ENCODE results near the gene RER1.

Gene RER1

DNA sequence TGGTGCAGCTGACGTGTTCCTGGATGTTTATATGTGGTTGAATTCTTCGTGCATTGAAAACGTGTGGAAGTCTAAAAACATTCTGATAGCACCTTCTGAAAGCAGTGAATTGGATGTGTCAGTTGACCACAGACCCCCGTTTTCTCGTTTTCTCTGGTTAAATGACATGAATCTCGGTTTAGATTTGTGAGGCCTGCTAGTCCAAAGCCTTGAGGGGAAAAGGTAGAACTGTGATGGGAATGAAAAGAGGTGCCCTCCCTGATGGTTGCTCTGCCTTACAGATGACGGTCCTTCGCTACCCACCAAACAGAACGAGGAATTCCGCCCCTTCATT is 8.9 kb downstream of the RER1 start:
- H3K36me3 ChIP-seq (ENCODE audit: insufficient read depth, low read depth, low read length): peaks cover 87% of the 10 kb centered on the region

DNA sequence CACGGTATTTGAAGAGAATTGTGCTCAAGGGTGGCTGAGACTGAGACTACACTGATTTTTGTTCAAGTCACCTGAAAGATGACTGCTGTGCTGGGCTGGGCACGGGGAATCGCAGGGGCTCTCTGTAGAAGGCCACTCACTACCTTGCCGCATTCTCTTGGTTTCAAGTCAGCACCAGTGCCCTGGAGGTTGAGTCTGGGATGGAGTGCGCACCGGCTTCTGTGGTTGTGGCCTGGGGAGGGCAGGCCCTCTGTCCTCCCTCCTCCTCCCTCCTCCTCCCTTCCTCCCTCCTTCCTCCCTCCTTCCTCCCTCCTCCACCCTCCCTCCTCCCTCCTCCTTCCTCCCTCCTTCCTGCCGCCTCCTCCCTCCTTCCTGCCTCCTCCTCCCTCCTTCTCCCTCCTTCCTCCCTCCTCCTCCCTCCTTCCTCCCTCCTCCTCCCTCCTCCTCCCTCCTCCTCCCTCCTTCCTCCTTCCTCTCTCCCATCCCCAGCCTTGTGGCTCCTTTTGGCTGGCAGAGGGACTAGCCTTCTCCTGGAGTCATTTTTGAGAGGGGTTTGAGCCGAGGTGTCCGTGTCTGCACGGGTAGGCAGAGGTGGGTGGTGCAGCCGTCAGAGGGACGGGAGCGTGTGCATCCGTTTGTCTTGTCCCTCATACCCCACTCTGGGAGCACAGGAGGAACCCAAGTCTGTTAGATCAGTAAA is 9.5 kb downstream of the RER1 start:
- H3K4me3 ChIP-seq (ENCODE audit: low read length): no peak overlapping the region
- H3K9ac ChIP-seq (ENCODE audit: low read depth, low read length): no peak overlapping the region
- peaks cover 85% of the 10 kb centered on the region for H3K36me3 ChIP-seq (ENCODE audit: insufficient read depth, low read depth, low read length)
- no peaks in the 10 kb centered on the region for H3K9me3 ChIP-seq (ENCODE audit: insufficient read depth, low read depth, low read length)
- no peaks in the 10 kb centered on the region; the same call in 1 of the 2 replicates for H3K4me1 ChIP-seq (ENCODE audit: insufficient read depth, low read length)
- H3K27ac ChIP-seq (ENCODE audit: low read length): no peak overlapping the region
- no peaks in the 10 kb centered on the region for H3K27me3 ChIP-seq (ENCODE audit: insufficient read depth, low read length)

More for the DNA sequence above, 8.9 kb downstream of the RER1 start:
- no peaks in the 10 kb centered on the region; the same call in 1 of the 2 replicates for H3K4me1 ChIP-seq (ENCODE audit: insufficient read depth, low read length)
- no peak overlapping the region for H3K27ac ChIP-seq (ENCODE audit: low read length)
- no peaks in the 10 kb centered on the region for H3K27me3 ChIP-seq (ENCODE audit: insufficient read depth, low read length)
- no peaks in the 10 kb centered on the region for H3K9me3 ChIP-seq (ENCODE audit: insufficient read depth, low read depth, low read length)
- H3K9ac ChIP-seq (ENCODE audit: low read depth, low read length): no peak overlapping the region
- no peak overlapping the region for H3K4me3 ChIP-seq (ENCODE audit: low read length)

DNA sequence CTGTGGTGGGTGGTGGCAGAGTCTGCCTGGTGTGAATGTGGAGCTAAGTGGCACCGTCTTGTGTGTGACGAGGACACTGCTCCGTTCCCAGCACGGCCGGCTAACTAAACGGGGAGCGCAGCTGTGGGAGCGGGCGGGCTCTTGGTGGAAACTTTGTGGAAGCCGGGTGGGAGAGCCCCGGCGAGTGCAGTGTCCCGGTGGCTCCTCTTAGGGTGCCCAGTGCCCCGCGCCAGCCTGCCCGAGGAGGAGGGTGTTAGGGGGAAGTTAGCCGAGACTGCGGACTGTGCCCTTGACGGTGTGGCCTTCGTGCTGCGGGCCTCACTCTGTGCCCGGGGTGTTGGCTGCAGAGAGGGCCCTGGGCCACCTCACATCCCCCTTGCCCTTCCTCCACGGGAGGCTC is 10.8 kb downstream of the RER1 start:
- no peaks in the 10 kb centered on the region for H3K27me3 ChIP-seq (ENCODE audit: insufficient read depth, low read length)
- H3K9ac ChIP-seq (ENCODE audit: low read depth, low read length): no peak overlapping the region
- H3K4me3 ChIP-seq (ENCODE audit: low read length): no peak overlapping the region
- H3K27ac ChIP-seq (ENCODE audit: low read length): no peak overlapping the region
- no peaks in the 10 kb centered on the region for H3K9me3 ChIP-seq (ENCODE audit: insufficient read depth, low read depth, low read length)
- no peaks in the 10 kb centered on the region; the same call in 1 of the 2 replicates for H3K4me1 ChIP-seq (ENCODE audit: insufficient read depth, low read length)
- H3K36me3 ChIP-seq (ENCODE audit: insufficient read depth, low read depth, low read length): peaks cover 86% of the 10 kb centered on the region

DNA sequence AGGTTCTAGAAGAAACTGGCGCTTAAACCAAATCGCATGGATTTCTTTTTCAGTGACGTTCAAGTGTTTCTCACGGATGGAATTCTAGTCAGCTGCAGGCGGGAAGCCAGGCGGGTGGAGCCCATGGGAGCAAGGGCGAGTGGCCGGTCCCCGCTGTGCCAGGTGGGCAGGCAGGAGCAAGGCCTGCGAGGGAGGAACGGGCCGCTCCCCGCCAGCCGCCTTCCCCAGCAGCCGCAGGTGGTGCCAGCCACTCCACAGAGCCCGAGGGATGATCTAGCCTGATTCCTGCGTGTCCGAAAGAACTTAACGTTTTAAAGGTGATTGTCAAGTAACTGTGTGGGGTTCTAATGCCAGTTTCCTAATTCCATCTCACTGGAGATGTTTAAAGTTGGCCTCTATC is 11.6 kb downstream of the RER1 start:
- H3K4me3 ChIP-seq (ENCODE audit: low read length): no peak overlapping the region
- H3K36me3 ChIP-seq (ENCODE audit: insufficient read depth, low read depth, low read length): peaks cover 80% of the 10 kb centered on the region
- H3K9ac ChIP-seq (ENCODE audit: low read depth, low read length): no peak overlapping the region
- H3K27me3 ChIP-seq (ENCODE audit: insufficient read depth, low read length): no peaks in the 10 kb centered on the region
- H3K9me3 ChIP-seq (ENCODE audit: insufficient read depth, low read depth, low read length): no peaks in the 10 kb centered on the region
- H3K27ac ChIP-seq (ENCODE audit: low read length): no peak overlapping the region
- no peaks in the 10 kb centered on the region; the same call in 1 of the 2 replicates for H3K4me1 ChIP-seq (ENCODE audit: insufficient read depth, low read length)

DNA sequence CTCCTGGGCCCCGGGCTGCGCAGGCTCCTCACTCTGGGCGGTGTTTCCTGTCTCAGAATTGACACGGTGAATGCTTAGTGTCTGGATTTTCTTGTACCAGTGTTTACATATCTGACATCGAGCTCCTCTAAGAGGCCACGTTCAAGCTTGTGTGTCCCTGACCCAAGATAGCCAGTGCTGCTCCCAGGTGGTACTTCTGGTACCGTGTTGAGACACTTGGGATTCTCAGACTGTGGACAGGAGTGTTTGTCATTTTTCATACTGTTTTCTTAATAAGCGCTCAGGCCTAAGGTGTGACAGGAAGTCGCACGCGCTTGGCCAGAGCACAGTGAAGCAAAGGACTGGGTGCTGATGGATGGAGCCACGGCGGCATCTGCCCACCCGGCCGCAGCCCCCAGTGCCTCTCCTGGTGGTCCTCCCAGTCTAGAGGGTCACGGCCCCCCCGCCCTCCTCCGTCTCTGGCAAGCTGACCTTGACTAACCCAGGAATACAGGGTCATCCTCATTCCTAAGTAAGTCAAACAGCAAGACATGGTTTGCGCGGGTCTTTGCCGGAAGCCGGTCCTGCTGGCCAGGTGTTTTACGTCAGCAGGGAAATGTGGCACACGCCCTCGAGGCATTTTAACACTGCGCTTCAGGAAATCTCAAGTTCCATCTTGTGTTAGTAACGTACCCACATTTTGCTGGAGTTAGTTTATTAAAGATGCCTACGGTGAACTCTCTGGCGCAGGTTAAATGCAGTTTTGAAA is 12.7 kb downstream of the RER1 start:
- H3K27ac ChIP-seq (ENCODE audit: low read length): no peak overlapping the region
- no peaks in the 10 kb centered on the region for H3K9me3 ChIP-seq (ENCODE audit: insufficient read depth, low read depth, low read length)
- H3K9ac ChIP-seq (ENCODE audit: low read depth, low read length): no peak overlapping the region

DNA sequence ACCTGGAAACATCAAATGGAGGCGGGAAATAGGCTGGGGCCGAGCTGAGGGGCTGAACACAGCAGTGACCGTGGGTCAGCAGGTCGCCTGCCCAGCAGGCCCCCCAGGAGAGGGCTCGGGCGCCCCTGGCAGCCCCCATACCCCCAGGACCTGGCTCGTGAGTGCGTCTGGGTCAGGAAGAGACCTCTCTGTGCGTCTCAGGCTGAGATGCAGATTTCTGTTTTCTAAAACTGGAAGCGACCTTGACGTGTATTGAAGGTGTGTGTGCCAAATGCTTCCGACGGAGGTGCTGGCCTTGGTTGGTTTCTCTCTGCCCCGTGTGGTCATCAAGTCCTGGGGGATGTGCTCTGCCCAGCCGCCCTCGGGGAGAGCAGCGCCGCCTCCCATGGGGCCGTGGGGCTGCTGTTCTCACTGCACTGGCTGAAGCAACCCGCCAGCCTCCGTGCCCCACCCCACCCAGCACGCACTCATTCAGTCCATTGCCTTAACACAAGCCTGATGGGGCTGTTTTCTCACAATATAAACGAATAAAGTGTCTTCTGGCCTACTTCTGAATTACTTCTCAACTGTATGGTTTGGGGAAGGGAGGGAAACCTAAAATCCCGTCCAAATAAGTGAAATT is 13.4 kb downstream of the RER1 start:
- Histone ChIP-seq H3K9ac (ENCODE audit: low read depth, low read length) (no peak overlapping the region), H3K36me3 (ENCODE audit: insufficient read depth, low read depth, low read length) (peaks cover 75% of the 10 kb centered on the region), H3K9me3 (ENCODE audit: insufficient read depth, low read depth, low read length) (no peaks in the 10 kb centered on the region)

More for the DNA sequence above, 12.7 kb downstream of the RER1 start:
- Histone ChIP-seq H3K27me3 (ENCODE audit: insufficient read depth, low read length) (no peaks in the 10 kb centered on the region), H3K4me3 (ENCODE audit: low read length) (no peak overlapping the region), H3K4me1 (ENCODE audit: insufficient read depth, low read length) (no peaks in the 10 kb centered on the region; the same call in 1 of the 2 replicates), H3K36me3 (ENCODE audit: insufficient read depth, low read depth, low read length) (peaks cover 75% of the 10 kb centered on the region)

DNA sequence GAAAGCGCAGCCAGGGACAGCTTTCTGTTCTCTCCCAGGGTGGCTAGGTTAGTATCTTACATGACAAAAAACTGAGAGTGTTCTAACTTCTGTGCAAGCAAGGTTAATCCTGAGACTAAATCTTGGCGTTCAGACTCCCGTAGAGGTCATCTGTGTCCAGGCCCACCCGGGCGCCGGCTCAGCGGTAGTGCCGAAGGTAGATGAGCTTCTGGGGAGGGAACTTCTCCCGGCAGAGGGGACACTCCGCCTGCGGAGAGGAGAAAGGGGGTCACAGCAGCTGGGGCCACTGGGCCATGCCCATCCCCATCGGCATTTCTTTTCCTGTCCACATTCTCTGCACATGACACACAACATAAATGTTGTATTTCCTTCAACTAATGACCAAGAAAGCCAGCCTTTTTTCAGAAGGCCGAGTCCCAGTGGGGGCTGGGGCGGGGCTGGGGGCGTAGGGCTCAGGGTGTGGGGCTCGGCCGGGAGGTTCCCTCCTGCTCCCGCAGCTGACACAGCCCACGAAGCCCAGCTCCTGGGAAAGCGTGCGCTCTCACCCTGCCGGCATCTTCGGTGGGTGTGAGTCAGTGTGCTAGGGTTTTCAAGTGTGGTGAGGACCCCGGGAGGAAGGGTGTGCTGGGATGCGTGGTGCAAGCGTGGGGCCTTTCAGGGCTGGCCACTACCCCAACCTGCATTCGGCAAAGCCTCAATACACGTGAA is 14.1 kb downstream of the RER1 start:
- no peaks in the 10 kb centered on the region; the same call in 1 of the 2 replicates for H3K4me1 ChIP-seq (ENCODE audit: insufficient read depth, low read length)
- H3K27me3 ChIP-seq (ENCODE audit: insufficient read depth, low read length): no peaks in the 10 kb centered on the region
- H3K9ac ChIP-seq (ENCODE audit: low read depth, low read length): no peak overlapping the region
- H3K9me3 ChIP-seq (ENCODE audit: insufficient read depth, low read depth, low read length): no peaks in the 10 kb centered on the region
- H3K36me3 ChIP-seq (ENCODE audit: insufficient read depth, low read depth, low read length): peaks cover 73% of the 10 kb centered on the region
- H3K4me3 ChIP-seq (ENCODE audit: low read length): no peak overlapping the region
- no peak overlapping the region for H3K27ac ChIP-seq (ENCODE audit: low read length)

More for the DNA sequence above, 13.4 kb downstream of the RER1 start:
- no peak overlapping the region for H3K27ac ChIP-seq (ENCODE audit: low read length)
- no peaks in the 10 kb centered on the region; the same call in 1 of the 2 replicates for H3K4me1 ChIP-seq (ENCODE audit: insufficient read depth, low read length)
- no peak overlapping the region for H3K4me3 ChIP-seq (ENCODE audit: low read length)
- H3K27me3 ChIP-seq (ENCODE audit: insufficient read depth, low read length): no peaks in the 10 kb centered on the region

DNA sequence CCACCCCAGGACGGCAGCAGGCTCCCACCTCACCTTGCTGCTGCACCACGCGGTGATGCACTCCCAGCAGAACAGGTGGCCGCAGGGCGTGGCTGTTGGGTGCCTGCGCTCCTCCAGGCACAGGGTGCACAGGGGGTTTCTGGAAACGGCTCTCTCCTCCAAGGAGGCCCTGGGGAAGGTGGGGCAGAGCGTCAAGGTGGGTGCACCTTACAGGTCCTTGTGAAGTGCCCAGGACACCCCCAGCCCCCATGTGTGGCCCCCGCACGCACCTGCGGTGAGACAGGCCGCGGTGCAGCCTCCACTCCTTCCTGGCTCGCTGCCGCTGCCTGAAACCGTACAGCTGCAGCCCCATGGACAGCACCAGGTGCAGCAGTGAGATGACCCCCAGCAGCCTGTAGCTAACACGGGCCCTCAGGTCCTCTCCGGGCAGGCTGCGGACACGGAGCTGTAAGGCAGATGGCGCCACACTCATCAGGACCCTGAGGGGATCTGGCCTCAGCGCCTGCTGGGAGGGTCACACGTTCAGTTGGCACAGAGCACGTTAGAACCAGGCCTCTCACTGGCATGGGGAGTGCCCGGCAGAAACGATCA is 14.9 kb downstream of the RER1 start:
- Histone ChIP-seq H3K36me3 (ENCODE audit: insufficient read depth, low read depth, low read length) (peaks cover 68% of the 10 kb centered on the region), H3K9me3 (ENCODE audit: insufficient read depth, low read depth, low read length) (no peaks in the 10 kb centered on the region), H3K27ac (ENCODE audit: low read length) (no peak overlapping the region), H3K27me3 (ENCODE audit: insufficient read depth, low read length) (no peaks in the 10 kb centered on the region), H3K4me1 (ENCODE audit: insufficient read depth, low read length) (no peaks in the 10 kb centered on the region; the same call in 1 of the 2 replicates), H3K9ac (ENCODE audit: low read depth, low read length) (no peak overlapping the region), H3K4me3 (ENCODE audit: low read length) (no peak overlapping the region)

DNA sequence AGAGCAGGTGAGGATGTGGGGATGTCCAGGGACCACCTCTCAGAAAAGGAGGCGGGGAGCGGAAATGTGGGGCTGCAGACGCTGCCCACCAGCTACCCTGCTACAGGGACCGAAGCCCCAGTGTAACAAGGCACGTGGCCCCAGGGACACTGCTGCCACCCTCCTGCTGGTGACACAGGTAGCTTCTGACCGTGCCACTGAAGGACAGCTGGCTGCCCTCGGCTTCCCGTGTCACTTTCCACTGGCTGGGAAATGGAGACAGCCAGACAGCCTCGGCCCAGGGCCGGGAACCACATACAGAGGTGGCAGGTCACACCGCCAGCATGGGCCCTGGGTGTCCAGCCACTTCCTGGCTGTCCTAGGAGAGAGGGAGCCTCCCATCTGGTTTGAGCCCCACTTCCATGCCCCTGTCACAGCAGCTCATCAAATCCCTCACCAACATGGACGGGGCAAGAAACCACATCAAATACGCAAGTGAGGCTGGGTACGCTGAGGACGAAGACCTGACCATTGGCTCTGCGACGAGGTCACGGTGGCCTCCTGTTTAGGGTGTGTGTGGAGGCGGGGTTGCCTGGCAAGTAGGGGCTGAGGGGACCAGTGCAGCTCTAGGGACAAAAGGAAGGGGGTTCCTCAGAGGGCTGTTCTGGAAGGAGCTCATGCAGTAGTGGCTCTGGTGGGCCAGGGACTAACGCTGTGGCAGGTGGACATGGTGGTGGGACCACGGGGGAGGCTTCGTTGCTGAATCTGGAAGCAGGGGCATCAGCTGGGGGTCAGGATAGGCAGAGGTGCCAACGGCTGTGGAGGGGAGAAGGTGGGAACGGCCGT is 15.7 kb downstream of the RER1 start:
- Histone ChIP-seq H3K27me3 (ENCODE audit: insufficient read depth, low read length) (no peaks in the 10 kb centered on the region), H3K9me3 (ENCODE audit: insufficient read depth, low read depth, low read length) (no peaks in the 10 kb centered on the region), H3K4me1 (ENCODE audit: insufficient read depth, low read length) (no peaks in the 10 kb centered on the region; the same call in 1 of the 2 replicates), H3K4me3 (ENCODE audit: low read length) (no peak overlapping the region), H3K27ac (ENCODE audit: low read length) (no peak overlapping the region), H3K36me3 (ENCODE audit: insufficient read depth, low read depth, low read length) (peaks cover 59% of the 10 kb centered on the region), H3K9ac (ENCODE audit: low read depth, low read length) (no peak overlapping the region)

DNA sequence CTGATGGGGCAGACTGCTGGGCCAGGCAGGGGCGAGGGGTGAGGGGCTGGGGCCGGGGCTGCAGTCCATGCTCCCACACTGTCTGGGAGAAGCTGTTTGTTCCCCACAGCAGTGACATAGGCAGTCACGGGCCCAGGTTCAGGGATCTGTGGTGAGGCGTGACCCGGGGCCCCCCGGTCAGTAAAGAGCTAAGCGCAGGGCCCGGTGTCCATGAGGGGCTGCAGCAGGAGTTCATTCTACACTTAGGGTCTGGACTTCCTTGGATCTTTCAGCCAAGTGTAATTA is 16.3 kb downstream of the RER1 start:
- Histone ChIP-seq H3K9ac (ENCODE audit: low read depth, low read length) (no peak overlapping the region), H3K27ac (ENCODE audit: low read length) (no peak overlapping the region), H3K9me3 (ENCODE audit: insufficient read depth, low read depth, low read length) (no peaks in the 10 kb centered on the region), H3K4me3 (ENCODE audit: low read length) (no peak overlapping the region), H3K36me3 (ENCODE audit: insufficient read depth, low read depth, low read length) (peaks cover 55% of the 10 kb centered on the region), H3K27me3 (ENCODE audit: insufficient read depth, low read length) (no peaks in the 10 kb centered on the region), H3K4me1 (ENCODE audit: insufficient read depth, low read length) (no peaks in the 10 kb centered on the region; the same call in 1 of the 2 replicates)

DNA sequence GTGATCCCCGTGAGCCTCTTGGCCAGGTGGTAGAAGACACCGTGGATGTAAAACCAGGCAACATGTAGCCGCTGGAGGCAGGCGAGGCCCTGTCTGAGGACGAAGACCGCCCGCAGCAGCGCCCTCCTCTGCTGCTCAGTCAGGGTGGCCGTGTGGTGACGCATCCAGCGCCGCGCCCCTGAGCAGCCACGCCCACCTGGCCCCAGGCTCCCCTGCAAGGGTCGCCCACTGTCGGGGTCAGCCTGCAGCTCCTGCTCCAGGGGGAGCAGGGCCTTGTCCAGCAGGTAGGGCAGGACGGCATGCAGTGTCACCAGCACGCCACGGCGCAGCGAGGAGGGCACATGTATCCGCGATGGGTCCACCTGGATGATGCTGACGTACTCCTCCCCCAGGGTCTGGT is 16.8 kb downstream of the RER1 start:
- Histone ChIP-seq H3K27me3 (ENCODE audit: insufficient read depth, low read length) (no peaks in the 10 kb centered on the region), H3K27ac (ENCODE audit: low read length) (no peak overlapping the region), H3K9me3 (ENCODE audit: insufficient read depth, low read depth, low read length) (no peaks in the 10 kb centered on the region), H3K4me3 (ENCODE audit: low read length) (no peak overlapping the region), H3K9ac (ENCODE audit: low read depth, low read length) (no peak overlapping the region), H3K4me1 (ENCODE audit: insufficient read depth, low read length) (no peaks in the 10 kb centered on the region; the same call in 1 of the 2 replicates), H3K36me3 (ENCODE audit: insufficient read depth, low read depth, low read length) (peaks cover 52% of the 10 kb centered on the region)
